Fibroblast of villous mesenchyme (primary cell): ENCODE results near the gene EP400. TPM values are rescaled to one million over a fixed set of nuclear protein-coding genes. Genes with fewer than 3 reads are reported as not detected.

Source experiments
- DNase-seq: peaks from one replicate; pipeline ENCODE4 v3.0.0-alpha.2; 2010; ENCODE audit warnings: low read depth
- H3K4me3 ChIP-seq: 2 replicates; pipeline ENCODE4 v1.5.1; 2011; ENCODE audit warnings: low read depth, mild to moderate bottlenecking, low read length
- CTCF ChIP-seq: IDR thresholded peaks from 2 replicates; pipeline ENCODE4 v1.5.1; 2012; ENCODE audit warnings: low read depth, mild to moderate bottlenecking, low read length; ENCODE audit not compliant: insufficient read depth
- total RNA-seq: library from RNA; depleted of rRNA; stranded (reverse); fragments of >200 nt; gene quantifications from 2 replicates; pipeline ENCODE4 v1.2.3, GENCODE V29; 2012

EP400 gene
- total RNA-seq, 1 donor, result 13.0 TPM

- DNase-seq, result no peak
- no peak overlapping the region for H3K4me3 ChIP-seq
- TF ChIP-seq CTCF, result no peak
Measured at GRCh38 chr12:132108211-132108832, 158.6 kb downstream of the EP400 start.

- no peak for TF ChIP-seq CTCF
- no peak for DNase-seq
- H3K4me3 ChIP-seq, result no peak overlapping the region
Measured at GRCh38 chr12:132109741-132110140, 160.0 kb downstream of the EP400 start.

GRCh38 chr12:132110677-132111076, 160.9 kb downstream of the EP400 start:
- no peak overlapping the region for H3K4me3 ChIP-seq
- no peak for TF ChIP-seq CTCF
- DNase-seq, result no peak

- TF ChIP-seq CTCF, result no peak
- H3K4me3 ChIP-seq, result no peak overlapping the region
- DNase-seq, result no peak
Measured at GRCh38 chr12:132111654-132112304, 162.0 kb downstream of the EP400 start.

GRCh38 chr12:132114667-132115066, 164.9 kb downstream of the EP400 start:
- TF ChIP-seq CTCF, result no peak
- DNase-seq, result no peak
- no peak overlapping the region for H3K4me3 ChIP-seq

- no peak overlapping the region for H3K4me3 ChIP-seq
- no peak for TF ChIP-seq CTCF
- DNase-seq, result no peak
Measured at GRCh38 chr12:132115500-132115899, 165.8 kb downstream of the EP400 start.
